ENCODE results near the gene FCER2.

- no peak for TF ChIP-seq CTCF (IDR thresholded peaks at IDR 0.05; ENCODE audit: insufficient read depth, low read length, poor library complexity, severe bottlenecking)
- no peak for TF ChIP-seq EZH2phosphoT487 (conservative IDR thresholded peaks at IDR 0.05; ENCODE audit: low read length)
These were observed 43.1 kb upstream of the FCER2 start for GRCh38 chr19:7744871-7745650.

All from SU-DHL-6 (cell line).